H1 (cell line): ENCODE data around the gene CPT2. TPM values are rescaled to one million over a fixed set of nuclear protein-coding genes. Genes with fewer than 3 reads are reported as not detected.

Experiments
- ASH2L ChIP-seq: fragments of 200-600, 300-600 bp; sonication (generic); IDR thresholded peaks from one replicate; pipeline ENCODE4 v1.7.1; 2017; ENCODE audit warnings: low read length
- ATF2 ChIP-seq: IDR thresholded peaks from 2 replicates; pipeline ENCODE4 v1.6.1; 2012; ENCODE audit warnings: low read length, inconsistent platforms
- BACH1 ChIP-seq: IDR thresholded peaks from 2 replicates; pipeline ENCODE4 v1.6.1; 2012; ENCODE audit warnings: low read length, improper control_type of control experiment
- CHD1 ChIP-seq: IDR thresholded peaks from 2 replicates; pipeline ENCODE4 v1.6.1; 2012; ENCODE audit warnings: low read depth, low read length, improper control_type of control experiment
- KDM5A ChIP-seq: fragments of 200-600 bp; IDR thresholded peaks from 2 replicates; pipeline ENCODE4 v1.7.1; 2012; ENCODE audit warnings: mild to moderate bottlenecking, low read length, inconsistent platforms, mixed read lengths
- NANOG ChIP-seq: IDR thresholded peaks from 2 replicates; pipeline ENCODE4 v1.6.1; 2011; ENCODE audit warnings: low read length, low read depth, mild to moderate bottlenecking, inconsistent platforms; ENCODE audit not compliant: insufficient read depth, poor library complexity, severe bottlenecking
- RFX5 ChIP-seq: IDR thresholded peaks from 2 replicates; pipeline ENCODE4 v1.6.1; 2011; ENCODE audit warnings: low read depth, low read length, improper control_type of control experiment, borderline replicate concordance
- SP4 ChIP-seq: IDR thresholded peaks from 2 replicates; pipeline ENCODE4 v1.6.1; 2012; ENCODE audit warnings: low read length, inconsistent platforms
- TCF12 ChIP-seq: IDR thresholded peaks from 2 replicates; pipeline ENCODE4 v1.6.1; 2011; ENCODE audit warnings: low read depth, mild to moderate bottlenecking, low read length
- polyA plus RNA-seq, 7 experiments: library from polyadenylated mRNA; depleted of rRNA in 3 of 7; stranded (reverse) in 5 of 7; unstranded in 2 of 7; fragments of >200 nt in 5 of 7; fragments of 200-250 nt in 2 of 7; gene quantifications; 1 replicate in 5 of 7; 2 replicates in 1 of 7; 4 replicates in 1 of 7; pipeline versions ENCODE4 v1.2.1 to v1.2.3, GENCODE V29; 2011 to 2013; ENCODE audit warnings: missing spikeins in 2 of 7, mixed read lengths in 2 of 7
- total RNA-seq: library from RNA; stranded (reverse); fragmentation: NEBNext Ultra II Directional; extraction: Animal tissue kit (Norgen Biotek cat#: 25700); gene quantifications from 2 replicates; pipeline ENCODE4 v1.2.1, GENCODE V29; 2021
- TF ChIP-seq, protein P1 (sequence below): fragments of 300-600 bp; sonication (generic); IDR thresholded peaks from 2 replicates; pipeline ENCODE4 v1.7.1; 2012; ENCODE audit warnings: low read length, moderate library complexity, mild to moderate bottlenecking, inconsistent platforms; ENCODE audit not compliant: insufficient replicate concordance

The CPT2 gene
- total and polyA plus RNA-seq, 2 of the 8 experiments (the other 6 are each of a cell fraction or from before 2014, with no cell fraction given): 23.9 to 25.5 TPM

DNA sequence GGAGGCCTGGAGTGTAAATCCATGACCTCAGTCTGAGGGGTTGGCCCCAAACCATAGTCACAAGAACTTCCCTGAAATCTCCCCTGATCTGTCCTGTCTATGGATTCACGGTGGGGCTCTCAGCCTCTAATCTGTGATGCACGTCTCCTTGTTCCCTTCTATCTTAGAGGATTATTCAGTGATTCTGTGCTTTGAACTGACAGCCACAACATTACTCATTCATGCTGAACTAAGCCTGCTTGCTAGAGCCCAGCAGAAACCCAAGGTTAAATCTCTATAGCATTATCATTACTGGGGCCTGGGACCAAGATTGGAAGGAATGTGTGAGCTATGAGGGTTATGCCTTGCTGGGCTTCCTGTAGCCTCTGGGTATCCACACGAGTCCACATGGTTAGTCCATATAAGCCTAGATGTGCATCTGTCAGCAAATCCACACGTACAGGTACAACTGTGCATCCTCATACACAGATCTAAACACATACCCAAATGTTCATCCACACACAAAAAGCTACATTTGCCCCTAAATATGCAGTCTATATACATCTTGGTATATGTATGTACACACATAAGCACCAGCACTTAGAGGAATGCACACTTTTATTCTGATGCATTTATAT, 64.1 kb downstream of the CPT2 start (continued):
- TF ChIP-seq, protein P1, sequence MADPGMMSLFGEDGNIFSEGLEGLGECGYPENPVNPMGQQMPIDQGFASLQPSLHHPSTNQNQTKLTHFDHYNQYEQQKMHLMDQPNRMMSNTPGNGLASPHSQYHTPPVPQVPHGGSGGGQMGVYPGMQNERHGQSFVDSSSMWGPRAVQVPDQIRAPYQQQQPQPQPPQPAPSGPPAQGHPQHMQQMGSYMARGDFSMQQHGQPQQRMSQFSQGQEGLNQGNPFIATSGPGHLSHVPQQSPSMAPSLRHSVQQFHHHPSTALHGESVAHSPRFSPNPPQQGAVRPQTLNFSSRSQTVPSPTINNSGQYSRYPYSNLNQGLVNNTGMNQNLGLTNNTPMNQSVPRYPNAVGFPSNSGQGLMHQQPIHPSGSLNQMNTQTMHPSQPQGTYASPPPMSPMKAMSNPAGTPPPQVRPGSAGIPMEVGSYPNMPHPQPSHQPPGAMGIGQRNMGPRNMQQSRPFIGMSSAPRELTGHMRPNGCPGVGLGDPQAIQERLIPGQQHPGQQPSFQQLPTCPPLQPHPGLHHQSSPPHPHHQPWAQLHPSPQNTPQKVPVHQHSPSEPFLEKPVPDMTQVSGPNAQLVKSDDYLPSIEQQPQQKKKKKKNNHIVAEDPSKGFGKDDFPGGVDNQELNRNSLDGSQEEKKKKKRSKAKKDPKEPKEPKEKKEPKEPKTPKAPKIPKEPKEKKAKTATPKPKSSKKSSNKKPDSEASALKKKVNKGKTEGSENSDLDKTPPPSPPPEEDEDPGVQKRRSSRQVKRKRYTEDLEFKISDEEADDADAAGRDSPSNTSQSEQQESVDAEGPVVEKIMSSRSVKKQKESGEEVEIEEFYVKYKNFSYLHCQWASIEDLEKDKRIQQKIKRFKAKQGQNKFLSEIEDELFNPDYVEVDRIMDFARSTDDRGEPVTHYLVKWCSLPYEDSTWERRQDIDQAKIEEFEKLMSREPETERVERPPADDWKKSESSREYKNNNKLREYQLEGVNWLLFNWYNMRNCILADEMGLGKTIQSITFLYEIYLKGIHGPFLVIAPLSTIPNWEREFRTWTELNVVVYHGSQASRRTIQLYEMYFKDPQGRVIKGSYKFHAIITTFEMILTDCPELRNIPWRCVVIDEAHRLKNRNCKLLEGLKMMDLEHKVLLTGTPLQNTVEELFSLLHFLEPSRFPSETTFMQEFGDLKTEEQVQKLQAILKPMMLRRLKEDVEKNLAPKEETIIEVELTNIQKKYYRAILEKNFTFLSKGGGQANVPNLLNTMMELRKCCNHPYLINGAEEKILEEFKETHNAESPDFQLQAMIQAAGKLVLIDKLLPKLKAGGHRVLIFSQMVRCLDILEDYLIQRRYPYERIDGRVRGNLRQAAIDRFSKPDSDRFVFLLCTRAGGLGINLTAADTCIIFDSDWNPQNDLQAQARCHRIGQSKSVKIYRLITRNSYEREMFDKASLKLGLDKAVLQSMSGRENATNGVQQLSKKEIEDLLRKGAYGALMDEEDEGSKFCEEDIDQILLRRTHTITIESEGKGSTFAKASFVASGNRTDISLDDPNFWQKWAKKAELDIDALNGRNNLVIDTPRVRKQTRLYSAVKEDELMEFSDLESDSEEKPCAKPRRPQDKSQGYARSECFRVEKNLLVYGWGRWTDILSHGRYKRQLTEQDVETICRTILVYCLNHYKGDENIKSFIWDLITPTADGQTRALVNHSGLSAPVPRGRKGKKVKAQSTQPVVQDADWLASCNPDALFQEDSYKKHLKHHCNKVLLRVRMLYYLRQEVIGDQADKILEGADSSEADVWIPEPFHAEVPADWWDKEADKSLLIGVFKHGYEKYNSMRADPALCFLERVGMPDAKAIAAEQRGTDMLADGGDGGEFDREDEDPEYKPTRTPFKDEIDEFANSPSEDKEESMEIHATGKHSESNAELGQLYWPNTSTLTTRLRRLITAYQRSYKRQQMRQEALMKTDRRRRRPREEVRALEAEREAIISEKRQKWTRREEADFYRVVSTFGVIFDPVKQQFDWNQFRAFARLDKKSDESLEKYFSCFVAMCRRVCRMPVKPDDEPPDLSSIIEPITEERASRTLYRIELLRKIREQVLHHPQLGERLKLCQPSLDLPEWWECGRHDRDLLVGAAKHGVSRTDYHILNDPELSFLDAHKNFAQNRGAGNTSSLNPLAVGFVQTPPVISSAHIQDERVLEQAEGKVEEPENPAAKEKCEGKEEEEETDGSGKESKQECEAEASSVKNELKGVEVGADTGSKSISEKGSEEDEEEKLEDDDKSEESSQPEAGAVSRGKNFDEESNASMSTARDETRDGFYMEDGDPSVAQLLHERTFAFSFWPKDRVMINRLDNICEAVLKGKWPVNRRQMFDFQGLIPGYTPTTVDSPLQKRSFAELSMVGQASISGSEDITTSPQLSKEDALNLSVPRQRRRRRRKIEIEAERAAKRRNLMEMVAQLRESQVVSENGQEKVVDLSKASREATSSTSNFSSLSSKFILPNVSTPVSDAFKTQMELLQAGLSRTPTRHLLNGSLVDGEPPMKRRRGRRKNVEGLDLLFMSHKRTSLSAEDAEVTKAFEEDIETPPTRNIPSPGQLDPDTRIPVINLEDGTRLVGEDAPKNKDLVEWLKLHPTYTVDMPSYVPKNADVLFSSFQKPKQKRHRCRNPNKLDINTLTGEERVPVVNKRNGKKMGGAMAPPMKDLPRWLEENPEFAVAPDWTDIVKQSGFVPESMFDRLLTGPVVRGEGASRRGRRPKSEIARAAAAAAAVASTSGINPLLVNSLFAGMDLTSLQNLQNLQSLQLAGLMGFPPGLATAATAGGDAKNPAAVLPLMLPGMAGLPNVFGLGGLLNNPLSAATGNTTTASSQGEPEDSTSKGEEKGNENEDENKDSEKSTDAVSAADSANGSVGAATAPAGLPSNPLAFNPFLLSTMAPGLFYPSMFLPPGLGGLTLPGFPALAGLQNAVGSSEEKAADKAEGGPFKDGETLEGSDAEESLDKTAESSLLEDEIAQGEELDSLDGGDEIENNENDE: no peak
- TF ChIP-seq NANOG (no peak), ATF2 (no peak), ASH2L (no peak), RFX5 (no peak), CHD1 (no peak), BACH1 (no peak), TCF12 (no peak), SP4 (no peak), KDM5A (no peak)
